Medulla oblongata (tissue), 1 donor: ENCODE measurements around the gene ACOX2.
"Not testable (repeated sequence)": the region's sequence is repeated elsewhere in the genome, so short reads cannot be mapped to it uniquely, and the experiment has no call there.

ENCODE experiments used
- DNase-seq: peaks from one replicate; pipeline ENCODE4 v3.0.0-alpha.2; 2015; ENCODE audit errors: extremely low spot score

ACOX2 gene

DNA sequence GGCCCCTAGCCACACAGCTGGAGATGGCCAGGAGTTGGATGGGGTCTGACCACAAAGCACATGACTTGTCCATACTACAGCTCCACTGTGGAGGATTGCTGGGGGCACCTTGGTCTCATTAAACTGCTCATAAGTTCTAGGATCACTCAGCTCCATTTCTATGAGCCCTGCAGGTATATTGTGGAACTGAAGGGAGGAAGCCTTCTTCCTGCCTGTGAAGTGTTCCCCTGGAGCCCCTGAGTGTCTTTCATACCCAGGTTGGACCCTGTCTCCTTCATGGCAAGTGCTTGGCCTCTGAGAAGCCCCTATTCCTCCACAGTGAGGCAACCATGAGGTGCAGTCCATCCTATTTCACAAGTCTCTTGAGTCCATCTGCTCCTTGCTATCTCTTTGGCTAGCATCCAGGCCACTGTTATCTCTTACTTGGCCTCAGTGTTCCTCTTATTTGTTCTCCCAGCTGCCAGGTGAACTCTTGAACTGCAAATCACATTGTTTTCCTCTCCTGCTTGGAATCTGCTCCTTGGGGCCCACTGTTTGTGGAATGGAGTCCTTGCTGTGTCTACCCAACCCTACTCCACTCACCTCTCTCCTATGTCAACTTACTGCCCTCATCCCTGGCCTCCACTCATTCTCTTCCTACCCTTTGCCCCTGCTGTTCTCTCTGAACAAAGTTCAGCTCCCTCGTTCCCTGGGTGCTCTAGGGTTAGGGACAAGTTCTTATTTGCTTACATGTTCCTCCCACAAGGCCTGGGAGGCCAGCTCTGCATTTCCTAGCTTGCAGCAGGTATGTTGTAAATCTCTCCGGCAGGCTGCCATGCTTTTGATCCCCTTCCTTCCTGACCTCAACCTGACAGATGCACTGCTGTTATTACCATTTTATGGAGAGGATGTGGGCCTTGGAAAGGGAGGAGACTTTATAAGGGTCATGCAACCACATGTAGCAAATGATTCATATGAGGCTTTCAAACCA, 1.2 kb downstream of the ACOX2 start:
- no peak for DNase-seq

GRCh38 chr3:58534592-58535494, 2.1 kb downstream of the ACOX2 start:
- no peak for DNase-seq

GRCh38 chr3:58532794-58533220, 4.2 kb downstream of the ACOX2 start:
- peak; percentile 88 for DNase-seq

GRCh38 chr3:58531956-58532355, 5.0 kb downstream of the ACOX2 start:
- DNase-seq = no peak

DNA sequence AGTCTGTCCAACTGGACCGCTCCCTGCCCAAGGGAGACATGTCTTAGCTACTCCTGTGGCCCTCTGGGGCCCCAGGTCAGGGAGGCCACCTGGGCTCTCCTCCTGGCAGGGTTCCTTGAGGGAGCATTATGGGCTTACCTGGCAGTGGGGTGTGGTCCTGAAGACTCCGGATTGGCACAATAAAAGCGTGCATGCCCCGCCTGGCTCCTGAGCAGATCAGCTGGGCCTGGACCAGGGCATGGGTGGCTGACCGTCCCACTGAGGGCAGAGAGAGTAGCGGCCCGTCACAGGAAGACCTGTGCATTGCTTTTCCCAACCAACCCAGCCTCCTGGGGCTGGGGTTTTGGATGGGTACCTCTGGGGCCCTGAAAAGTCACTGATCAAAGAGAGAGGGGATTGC, 5.4 kb downstream of the ACOX2 start:
- no peak for DNase-seq

DNA sequence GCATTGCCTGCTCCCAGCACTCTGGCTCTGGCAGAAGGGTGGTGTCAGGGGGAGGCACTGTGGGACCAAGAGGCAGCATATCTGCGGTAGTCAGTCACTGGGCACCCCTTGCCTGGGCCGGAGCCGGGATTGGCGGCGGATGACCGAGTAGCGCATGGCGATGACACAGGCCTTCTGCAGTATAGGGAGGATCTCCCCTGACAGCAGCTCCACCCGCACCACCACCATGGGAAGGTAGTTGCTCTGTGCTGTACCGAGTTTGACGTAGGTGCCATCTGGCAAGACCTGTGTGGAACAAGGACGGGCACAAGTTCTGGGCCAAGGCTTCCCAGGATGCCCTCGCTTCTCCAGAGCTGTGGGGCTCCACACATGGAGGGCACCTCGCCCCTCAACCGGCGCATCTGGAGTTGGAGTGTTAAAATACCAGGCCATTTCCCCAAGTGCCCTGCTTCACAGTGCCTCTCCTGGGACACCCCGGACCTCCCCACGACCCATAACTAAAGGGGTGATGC, 6.6 kb downstream of the ACOX2 start:
- DNase-seq = no peak

- DNase-seq = no peak
These were observed 7.3 kb downstream of the ACOX2 start for GRCh38 chr3:58529516-58530353.

GRCh38 chr3:58528629-58529028, 8.4 kb downstream of the ACOX2 start:
- DNase-seq = peak; percentile 15

DNA sequence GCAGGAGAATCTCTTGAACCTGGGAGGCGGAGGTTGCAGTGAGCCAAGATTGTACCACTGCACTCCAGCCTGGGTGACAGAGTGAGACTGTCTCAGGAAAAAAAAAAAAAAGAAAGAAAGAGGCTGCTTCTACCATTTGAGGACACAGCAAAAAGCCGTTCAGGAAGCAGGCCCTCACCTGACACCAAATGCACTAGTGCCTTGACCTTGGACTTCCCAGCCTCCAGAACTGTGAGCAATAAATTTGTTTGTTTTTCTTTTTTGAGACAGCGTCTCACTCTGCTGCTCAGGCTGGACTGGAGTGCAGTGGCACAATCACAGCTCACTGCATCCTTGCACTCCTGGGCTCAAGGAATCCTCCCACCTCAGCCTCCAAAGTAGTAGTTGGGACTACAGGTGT, 9.6 kb downstream of the ACOX2 start:
- not testable (repeated sequence) for DNase-seq

GRCh38 chr3:58526515-58526957, 10.5 kb downstream of the ACOX2 start:
- DNase-seq = no peak

GRCh38 chr3:58524326-58524888, 12.6 kb downstream of the ACOX2 start:
- DNase-seq = no peak

- DNase-seq = no peak
These were observed 14.1 kb downstream of the ACOX2 start for GRCh38 chr3:58522759-58523425.

DNA sequence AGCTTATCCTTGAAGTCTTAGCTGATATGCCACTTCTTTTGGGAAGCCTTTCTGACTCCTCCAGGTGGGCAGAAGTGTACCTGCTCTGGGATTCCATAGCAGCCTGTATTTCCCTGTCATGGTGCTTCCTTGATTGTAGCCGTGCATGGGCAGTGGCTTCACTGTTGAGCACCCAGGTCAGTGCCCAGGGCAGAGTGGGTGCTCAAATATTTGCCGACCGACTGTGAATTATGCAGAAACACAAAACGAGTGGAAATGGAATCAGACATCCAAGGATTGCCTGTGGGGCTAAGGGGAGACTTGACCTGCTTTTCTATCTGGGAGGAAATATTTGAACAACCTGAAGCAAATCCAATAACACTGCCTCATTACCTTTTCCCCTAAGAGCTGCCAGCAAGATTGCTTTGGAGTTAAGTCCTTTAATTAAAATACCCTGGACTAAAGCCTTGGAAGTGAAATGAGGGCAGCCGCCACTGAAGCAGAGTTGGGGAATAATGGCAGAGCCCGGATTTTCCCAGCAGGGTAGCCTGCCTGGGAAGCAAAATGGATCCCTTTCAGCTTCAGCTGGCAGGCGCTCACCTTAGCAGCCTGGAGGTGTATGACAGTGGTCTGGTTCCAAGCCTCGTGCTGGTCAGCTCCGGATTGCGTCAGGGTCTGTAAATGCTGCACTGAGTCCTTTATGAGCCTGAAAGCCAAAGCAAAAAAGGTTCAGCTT, 14.9 kb downstream of the ACOX2 start:
- DNase-seq = peak; percentile 73

DNA sequence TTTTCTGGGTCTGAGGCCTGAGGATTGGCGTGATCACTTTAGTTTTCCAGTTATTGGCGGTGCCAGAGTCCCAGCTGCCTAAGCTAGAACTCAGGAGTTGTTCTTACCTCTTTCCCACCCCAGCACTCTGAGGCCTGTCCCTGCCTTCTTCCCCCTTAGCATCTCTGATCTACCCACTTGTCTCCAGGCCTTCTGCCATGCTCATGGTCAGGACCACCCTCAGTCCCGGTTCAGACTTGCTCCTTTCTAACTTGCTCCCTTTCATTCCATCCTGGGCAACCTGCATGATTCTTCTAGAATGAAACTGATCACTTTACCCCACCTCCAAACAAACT, 15.7 kb downstream of the ACOX2 start:
- no peak for DNase-seq

- no peak for DNase-seq
These were observed 16.3 kb downstream of the ACOX2 start for GRCh38 chr3:58520403-58521335.

DNA sequence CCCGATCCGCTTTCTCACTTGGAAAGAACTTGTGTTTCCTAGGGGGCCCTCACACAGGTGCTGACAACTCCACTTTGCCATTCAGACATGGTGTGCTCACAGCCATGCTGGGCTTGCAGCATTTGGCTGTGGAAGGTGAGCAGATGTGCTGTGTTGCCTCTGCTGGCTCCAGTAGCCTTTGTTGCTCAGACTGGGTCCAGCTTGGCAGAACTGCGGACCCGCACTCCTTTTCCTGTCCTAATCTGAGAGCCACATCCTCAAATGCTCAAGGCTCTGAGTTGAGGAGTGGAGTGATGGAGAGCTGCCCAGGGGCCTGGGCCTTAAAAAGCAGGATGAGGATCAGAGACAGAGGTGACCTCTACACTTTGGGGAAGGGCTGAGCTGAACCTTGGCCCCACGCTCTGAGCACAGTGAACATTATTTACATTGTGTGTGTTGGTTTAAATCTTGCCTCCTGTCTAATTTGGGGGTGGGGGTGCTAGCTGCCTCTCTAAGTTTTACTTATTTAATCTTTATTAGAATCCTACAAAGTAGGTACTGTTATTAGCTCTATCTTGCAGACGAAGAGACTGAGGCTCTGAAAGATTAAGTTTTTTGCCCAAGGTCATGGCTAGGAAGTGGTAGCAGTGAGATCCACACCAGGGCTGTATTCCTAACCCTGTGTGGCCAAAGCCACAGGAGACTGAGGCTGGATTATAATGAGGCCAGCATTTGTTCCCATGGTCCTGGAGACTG, 17.2 kb downstream of the ACOX2 start:
- DNase-seq = no peak

GRCh38 chr3:58518291-58518789, 18.6 kb downstream of the ACOX2 start:
- no peak for DNase-seq

DNA sequence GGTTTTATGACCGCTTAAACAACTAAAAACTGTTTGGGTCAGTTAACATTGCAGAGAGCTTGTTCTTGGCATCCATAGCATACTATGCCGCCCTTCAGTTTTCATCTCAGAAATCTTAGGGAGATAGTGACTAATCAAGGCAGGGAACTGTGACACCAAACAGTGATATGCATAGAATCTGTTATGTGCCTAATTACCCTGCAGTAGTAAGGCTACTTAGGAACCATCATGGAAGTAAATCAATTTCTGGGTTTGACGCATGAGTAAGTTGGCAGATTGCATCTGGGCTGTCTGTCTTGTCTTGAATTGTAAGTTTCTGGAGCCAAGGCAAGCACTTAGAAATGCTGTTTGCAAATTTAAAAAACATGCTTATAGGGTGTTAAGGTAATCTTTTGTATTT, 22.6 kb downstream of the ACOX2 start:
- DNase-seq = no peak
